Measurements from ENCODE around the gene RASGEF1C. TPM values are rescaled to one million over a fixed set of nuclear protein-coding genes. Genes with fewer than 3 reads are reported as not detected.

The RASGEF1C gene
- total and polyA plus RNA-seq, 2 of the 13 experiments (the other 11 are each of a cell fraction or from before 2014, with no cell fraction given) = not detected

GRCh38 chr5:180096616-180097015 lies 112.4 kb downstream of the RASGEF1C start:
- ChIA-PET CTCF (ENCODE audit: low intra/inter-chr PET ratio, low total read pairs) (no interaction called here), POLR2A (no interaction called here)
- in situ Hi-C loops (cut with HindIII; ENCODE audit: extremely low pct_ligation_motif_present, low pct_unique_long_range_greater_than_20kb) (loop anchor here (25.0 kb wide), 1 partner anchor 334 kb away; no protein-coding TSS in a partner anchor), intact Hi-C loops (cut with micrococcal nuclease; ENCODE audit: unreplicated experiment) (no loop called here)
- DNase-seq (ENCODE audit: low spot score) (no peak), ATAC-seq (no peak), FAIRE-seq (no peak)
- Histone ChIP-seq H3K79me2 (ENCODE audit: insufficient read depth, low read length) (no peaks in the 10 kb centered on the region), H3K9me3 (ENCODE audit: low read length) (no peaks in the 10 kb centered on the region), H3K9ac (ENCODE audit: insufficient read depth, low read depth, low read length) (no peak overlapping the region), H3K4me1 (ENCODE audit: insufficient read depth, low read length) (peaks cover 6% of the 10 kb centered on the region; the same call in 1 of the 2 replicates), H2AFZ (ENCODE audit: low read length) (no peak overlapping the region), H3K27ac (ENCODE audit: extremely low read length, insufficient read depth, low read length) (no peak overlapping the region), H3K27me3 (ENCODE audit: control insufficient read depth in 1 of 2, insufficient read depth in 2 of 2, low read length in 2 of 2) (peaks cover 5 to 32% of the 10 kb centered on the region in 2 experiments; a peak in 4 of 5 replicates), H3K4me3 (replicated peaks in 1 of 3; ENCODE audit: insufficient read depth in 1 of 3, low read depth in 2 of 3, low read length in 3 of 3) (no peak overlapping the region), H3K36me3 (replicated peaks in 1 of 2; ENCODE audit: control insufficient read depth in 1 of 2, insufficient read depth in 2 of 2, low read length in 2 of 2) (no peaks in the 10 kb centered on the region), H4K20me1 (ENCODE audit: insufficient read depth, low read length) (no peaks in the 10 kb centered on the region), H3K4me2 (ENCODE audit: low read depth, low read length) (no peak overlapping the region)
- 30% methylated on average over 10 of the region's 10 CpGs for WGBS (ENCODE audit: low lambda C conversion rate)
- TF ChIP-seq KAT8 (CRISPR knock-in tag; IDR thresholded peaks at IDR 0.05) (no peak), KLF11 (CRISPR knock-in tag; IDR thresholded peaks at IDR 0.05) (no peak), ZNF75D (CRISPR knock-in tag; IDR thresholded peaks at IDR 0.05; ENCODE audit: borderline replicate concordance) (no peak), GZF1 (CRISPR knock-in tag; IDR thresholded peaks at IDR 0.05) (no peak), BRCA1 (CRISPR knock-in tag; IDR thresholded peaks at IDR 0.05) (no peak), ZNF841 (CRISPR knock-in tag; IDR thresholded peaks at IDR 0.05; ENCODE audit: borderline replicate concordance) (no peak)
- no TSS peak for BruUV-seq (replicated peaks)

- Histone ChIP-seq H3K36me3 (replicated peaks in 1 of 2; ENCODE audit: control insufficient read depth in 1 of 2, insufficient read depth in 2 of 2, low read length in 2 of 2) (no peaks in the 10 kb centered on the region), H3K27me3 (ENCODE audit: control insufficient read depth in 1 of 2, insufficient read depth in 2 of 2, low read length in 2 of 2) (peaks cover 4 to 22% of the 10 kb centered on the region in 2 experiments; a peak in 4 of 5 replicates), H3K4me3 (replicated peaks in 1 of 3; ENCODE audit: insufficient read depth in 1 of 3, low read depth in 2 of 3, low read length in 3 of 3) (no peak overlapping the region), H3K9ac (ENCODE audit: insufficient read depth, low read depth, low read length) (no peak overlapping the region), H3K4me2 (ENCODE audit: low read depth, low read length) (no peak overlapping the region), H4K20me1 (ENCODE audit: insufficient read depth, low read length) (no peaks in the 10 kb centered on the region), H3K9me3 (ENCODE audit: low read length) (no peaks in the 10 kb centered on the region), H3K4me1 (ENCODE audit: insufficient read depth, low read length) (peaks cover 14% of the 10 kb centered on the region; the same call in 1 of the 2 replicates), H3K79me2 (ENCODE audit: insufficient read depth, low read length) (no peaks in the 10 kb centered on the region), H2AFZ (ENCODE audit: low read length) (no peak overlapping the region), H3K27ac (ENCODE audit: extremely low read length, insufficient read depth, low read length) (no peak overlapping the region)
- TF ChIP-seq ATF7 (IDR thresholded peaks at IDR 0.05) = 0 out of 2 replicates have a peak, but pooled peaks have one; percentile 29
- no peak for TF ChIP-seq ATF7 (CRISPR knock-in tag; IDR thresholded peaks at IDR 0.05)
- no peak for TF ChIP-seq ZNF430 (CRISPR knock-in tag; IDR thresholded peaks at IDR 0.05)
- ATAC-seq = no peak
- BruUV-seq (replicated peaks) = no TSS peak
- FAIRE-seq = no peak
- CTCF ChIA-PET (ENCODE audit: low intra/inter-chr PET ratio, low total read pairs) = no interaction called here
- POLR2A ChIA-PET = no interaction called here
- no peak for DNase-seq (ENCODE audit: low spot score)
- in situ Hi-C loops (cut with HindIII; ENCODE audit: extremely low pct_ligation_motif_present, low pct_unique_long_range_greater_than_20kb) = loop anchor here (25.0 kb wide), 1 partner anchor 333 kb away; no protein-coding TSS in a partner anchor
- intact Hi-C loops (cut with micrococcal nuclease; ENCODE audit: unreplicated experiment) = no loop called here
- 27% methylated on average over 9 of the region's 9 CpGs for WGBS (ENCODE audit: low lambda C conversion rate)
These were observed 113.5 kb downstream of the RASGEF1C start for GRCh38 chr5:180095545-180095944.
